SK-N-SH (cell line): ENCODE measurements around the gene CRYBG2. TPM values are rescaled to one million over a fixed set of nuclear protein-coding genes. Genes with fewer than 3 reads are reported as not detected.

Experiments
- CTCF ChIA-PET: fragments of 300-600, 350-600 bp; formaldehyde crosslinking; extraction: SDS; loops from one replicate; lab custom pipeline; 2021; lab: Yijun Ruan, JAX
- POLR2A ChIA-PET: fragments of 350-600 bp; sonication (Branson Sonifier 250); formaldehyde crosslinking; extraction: SDS; loops from one replicate; lab custom pipeline; 2020; ENCODE audit warnings: antibody characterized with exemption, inconsistent platforms; lab: Yijun Ruan, JAX
- DNase-seq: peaks from one replicate; pipeline ENCODE4 v3.0.0; 2012
- H2AFZ ChIP-seq: fragments of 200-600 bp; sonication (generic); 2 replicates; pipeline ENCODE4 v1.8.1; 2016; ENCODE audit warnings: antibody characterized with exemption, mild to moderate bottlenecking, low read depth
- H3F3A ChIP-seq: fragments of 200-600 bp; sonication (generic); replicated peaks from 2 replicates; pipeline ENCODE3; 2016; ENCODE audit warnings: antibody characterized with exemption, mild to moderate bottlenecking; ENCODE audit not compliant: insufficient read depth
- H3K27ac ChIP-seq, 2 experiments: fragments of 200-500 bp in 1 of 2; fragments of 200-600 bp in 1 of 2; sonication (Bioruptor generic) in 1 of 2; sonication (generic), shearing (Covaris generic) in 1 of 2; 2 replicates each; pipeline versions ENCODE4 v1.5.1 to v1.6.1; 2014 to 2016; ENCODE audit warnings: low read depth in 2 of 2, inconsistent platforms in 1 of 2, low read length in 1 of 2, mild to moderate bottlenecking in 1 of 2, mixed read lengths in 1 of 2
- H3K27me3 ChIP-seq: fragments of 200-600 bp; sonication (generic), shearing (Covaris generic); 2 replicates; pipeline ENCODE4 v1.6.1; 2016; ENCODE audit warnings: mixed run types; ENCODE audit not compliant: insufficient read depth
- H3K36me3 ChIP-seq, 2 experiments: fragments of 200-500 bp in 1 of 2; fragments of 200-600 bp in 1 of 2; sonication (Bioruptor generic) in 1 of 2; sonication (generic) in 1 of 2; replicated peaks in 1 of 2; 2 replicates each; pipeline versions ENCODE3 to v1.5.1; 2014 to 2016; ENCODE audit warnings: low read length in 1 of 2, mild to moderate bottlenecking in 1 of 2; ENCODE audit not compliant: insufficient read depth in 2 of 2, control insufficient read depth in 1 of 2
- H3K4me1 ChIP-seq, 2 experiments: fragments of 200-500 bp in 1 of 2; fragments of 200-600 bp in 1 of 2; sonication (Bioruptor generic) in 1 of 2; sonication (generic), shearing (Covaris generic) in 1 of 2; 2 replicates each; pipeline versions ENCODE4 v1.5.1 to v1.6.1; 2014 to 2016; ENCODE audit warnings: low read depth in 1 of 2, low read length in 1 of 2, mixed run types in 1 of 2; ENCODE audit not compliant: insufficient read depth in 2 of 2, control insufficient read depth in 1 of 2
- H3K4me2 ChIP-seq: fragments of 200-600 bp; sonication (generic), shearing (Covaris generic); 2 replicates; pipeline ENCODE4 v1.6.1; 2017; ENCODE audit warnings: mixed run types
- H3K4me3 ChIP-seq, 2 experiments: fragments of 200-500 bp in 1 of 2; fragments of 200-600 bp in 1 of 2; sonication (Bioruptor generic) in 1 of 2; sonication (generic), shearing (Covaris generic) in 1 of 2; 2 replicates each; pipeline versions ENCODE4 v1.5.1 to v1.8.1; 2014 to 2016; ENCODE audit warnings: low read depth in 2 of 2, inconsistent platforms in 1 of 2, low read length in 1 of 2, mild to moderate bottlenecking in 1 of 2, mixed read lengths in 1 of 2, moderate library complexity in 1 of 2
- H3K79me2 ChIP-seq: fragments of 200-600 bp; sonication (generic); 2 replicates; pipeline ENCODE4 v1.8.1; 2017; ENCODE audit warnings: mild to moderate bottlenecking; ENCODE audit not compliant: insufficient read depth
- H3K9ac ChIP-seq: fragments of 200-600 bp; sonication (generic); 2 replicates; pipeline ENCODE4 v1.6.1; 2017; ENCODE audit warnings: mixed run types
- H3K9me2 ChIP-seq: fragments of 200-600 bp; sonication (generic); 2 replicates; pipeline ENCODE4 v1.6.1; 2017; ENCODE audit warnings: mixed run types
- H3K9me3 ChIP-seq: fragments of 200-600 bp; sonication (generic); 2 replicates; pipeline ENCODE4 v1.6.1; 2017; ENCODE audit warnings: mixed run types, mild to moderate bottlenecking, moderate library complexity
- H4K20me1 ChIP-seq: fragments of 200-600 bp; sonication (generic); 2 replicates; pipeline ENCODE4 v1.6.1; 2017; ENCODE audit warnings: mild to moderate bottlenecking, mixed run types; ENCODE audit not compliant: insufficient read depth
- FOSL2 ChIP-seq: IDR thresholded peaks from 2 replicates; pipeline ENCODE4 v1.4.0; 2012; ENCODE audit warnings: low read depth, mild to moderate bottlenecking, moderate library complexity, borderline replicate concordance
- GABPA ChIP-seq: IDR thresholded peaks from 2 replicates; pipeline ENCODE4 v1.4.0; 2012; ENCODE audit warnings: low read depth, mild to moderate bottlenecking
- JUND ChIP-seq: IDR thresholded peaks from 2 replicates; pipeline ENCODE4 v1.4.0; 2012
- MAX ChIP-seq: IDR thresholded peaks from 2 replicates; pipeline ENCODE4 v1.4.0; 2012; ENCODE audit warnings: low read depth
- MXI1 ChIP-seq: IDR thresholded peaks from 2 replicates; pipeline ENCODE4 v1.6.1; 2012; ENCODE audit warnings: mild to moderate bottlenecking, low read depth, low read length, improper control_type of control experiment
- PBX3 ChIP-seq: IDR thresholded peaks from 2 replicates; pipeline ENCODE4; 2012
- POLR2AphosphoS5 ChIP-seq: IDR thresholded peaks from 2 replicates; pipeline ENCODE4 v1.6.1; 2012; ENCODE audit warnings: low read depth, low read length
- RAD21 ChIP-seq: IDR thresholded peaks from 2 replicates; pipeline ENCODE4 v1.6.1; 2012; ENCODE audit warnings: mild to moderate bottlenecking, low read length
- SMC3 ChIP-seq: IDR thresholded peaks from 2 replicates; pipeline ENCODE4 v1.6.1; 2012; ENCODE audit warnings: low read depth, low read length, improper control_type of control experiment
- TCF12 ChIP-seq: IDR thresholded peaks from 2 replicates; pipeline ENCODE4 v1.4.0; 2012
- TEAD4 ChIP-seq: IDR thresholded peaks from 2 replicates; pipeline ENCODE4 v1.4.0; 2012; ENCODE audit warnings: mild to moderate bottlenecking, borderline replicate concordance; ENCODE audit not compliant: insufficient read depth
- YY1 ChIP-seq: IDR thresholded peaks from 2 replicates; pipeline ENCODE4 v1.4.0; 2012; ENCODE audit warnings: low read depth, mild to moderate bottlenecking
- WGBS: methylation state at CpG from one replicate; pipeline ENCODE4 v1.1.6; 2017; ENCODE audit warnings: low lambda C conversion rate; 5-methylcytosine and 5-hydroxymethylcytosine counted together
- polyA plus RNA-seq, 3 experiments: library from polyadenylated mRNA; depleted of rRNA; stranded (reverse); fragments of >200 nt; gene quantifications; 2 replicates each; pipeline ENCODE4 v1.2.3, GENCODE V29; 2012
- TF ChIP-seq, protein P1 (sequence below): IDR thresholded peaks from 2 replicates; pipeline ENCODE4 v1.4.0; 2012; ENCODE audit warnings: low read depth, borderline replicate concordance
- TF ChIP-seq, protein P2 (sequence below): fragments of 200-600 bp; sonication (generic); IDR thresholded peaks from 2 replicates; pipeline ENCODE4 v1.6.1; 2017; ENCODE audit warnings: antibody characterized with exemption, mild to moderate bottlenecking, moderate library complexity

CRYBG2 gene
- polyA plus RNA-seq, 1 of the 3 experiments (the other 2 are of a cell fraction) = 0.08 TPM

- Histone ChIP-seq H4K20me1 (peaks cover 33% of the 10 kb centered on the region), H3K27me3 (no peaks in the 10 kb centered on the region), H3K9me3 (no peaks in the 10 kb centered on the region), H3K9me2 (no peaks in the 10 kb centered on the region)
- ChIA-PET POLR2A (interaction anchor here (0.5 kb wide), 1 partner anchor 78 kb away, joined by 5 read pairs; no protein-coding TSS in a partner anchor), CTCF (interaction anchor here (0.6 to 10.7 kb wide), 38 partner anchors 9 to 241 kb away, joined by 3 to 213 read pairs (median 5); partner anchors contain the start of genes CD52, CEP85, CNKSR1 and HMGN2)
- DNase-seq = peak; percentile 74
- TF ChIP-seq, protein P1, sequence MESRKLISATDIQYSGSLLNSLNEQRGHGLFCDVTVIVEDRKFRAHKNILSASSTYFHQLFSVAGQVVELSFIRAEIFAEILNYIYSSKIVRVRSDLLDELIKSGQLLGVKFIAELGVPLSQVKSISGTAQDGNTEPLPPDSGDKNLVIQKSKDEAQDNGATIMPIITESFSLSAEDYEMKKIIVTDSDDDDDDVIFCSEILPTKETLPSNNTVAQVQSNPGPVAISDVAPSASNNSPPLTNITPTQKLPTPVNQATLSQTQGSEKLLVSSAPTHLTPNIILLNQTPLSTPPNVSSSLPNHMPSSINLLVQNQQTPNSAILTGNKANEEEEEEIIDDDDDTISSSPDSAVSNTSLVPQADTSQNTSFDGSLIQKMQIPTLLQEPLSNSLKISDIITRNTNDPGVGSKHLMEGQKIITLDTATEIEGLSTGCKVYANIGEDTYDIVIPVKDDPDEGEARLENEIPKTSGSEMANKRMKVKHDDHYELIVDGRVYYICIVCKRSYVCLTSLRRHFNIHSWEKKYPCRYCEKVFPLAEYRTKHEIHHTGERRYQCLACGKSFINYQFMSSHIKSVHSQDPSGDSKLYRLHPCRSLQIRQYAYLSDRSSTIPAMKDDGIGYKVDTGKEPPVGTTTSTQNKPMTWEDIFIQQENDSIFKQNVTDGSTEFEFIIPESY = no peak
- TF ChIP-seq, protein P2, sequence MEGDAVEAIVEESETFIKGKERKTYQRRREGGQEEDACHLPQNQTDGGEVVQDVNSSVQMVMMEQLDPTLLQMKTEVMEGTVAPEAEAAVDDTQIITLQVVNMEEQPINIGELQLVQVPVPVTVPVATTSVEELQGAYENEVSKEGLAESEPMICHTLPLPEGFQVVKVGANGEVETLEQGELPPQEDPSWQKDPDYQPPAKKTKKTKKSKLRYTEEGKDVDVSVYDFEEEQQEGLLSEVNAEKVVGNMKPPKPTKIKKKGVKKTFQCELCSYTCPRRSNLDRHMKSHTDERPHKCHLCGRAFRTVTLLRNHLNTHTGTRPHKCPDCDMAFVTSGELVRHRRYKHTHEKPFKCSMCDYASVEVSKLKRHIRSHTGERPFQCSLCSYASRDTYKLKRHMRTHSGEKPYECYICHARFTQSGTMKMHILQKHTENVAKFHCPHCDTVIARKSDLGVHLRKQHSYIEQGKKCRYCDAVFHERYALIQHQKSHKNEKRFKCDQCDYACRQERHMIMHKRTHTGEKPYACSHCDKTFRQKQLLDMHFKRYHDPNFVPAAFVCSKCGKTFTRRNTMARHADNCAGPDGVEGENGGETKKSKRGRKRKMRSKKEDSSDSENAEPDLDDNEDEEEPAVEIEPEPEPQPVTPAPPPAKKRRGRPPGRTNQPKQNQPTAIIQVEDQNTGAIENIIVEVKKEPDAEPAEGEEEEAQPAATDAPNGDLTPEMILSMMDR = peak; percentile 54
- no peak for TF ChIP-seq PBX3
- no peak for TF ChIP-seq YY1
- TF ChIP-seq GABPA = no peak
- no peak for TF ChIP-seq MXI1
- 0 out of 2 replicates have a peak, but pooled peaks have one; percentile 18 for TF ChIP-seq RAD21
- TF ChIP-seq, all 33 proteins: peak for 2
- Histone ChIP-seq H3K4me3 (no peak overlapping the region; a peak in 1 of 4 replicates), H3K79me2 (peaks cover 40% of the 10 kb centered on the region), H3K36me3 (peaks cover 9 to 11% of the 10 kb centered on the region in 2 experiments), H3K4me1 (peaks cover 33% of the 10 kb centered on the region in 2 experiments; a peak in 3 of 4 replicates), H2AFZ (no peak overlapping the region), H3K27ac (peak overlapping the region in 1 of 2 experiments; percentile 50; a peak in 2 of 4 replicates), H3F3A (peaks cover 19% of the 10 kb centered on the region), H3K9ac (no peak overlapping the region), H3K4me2 (peak overlapping the region; percentile 13; the same call in 1 of the 2 replicates)
- WGBS = 100% methylated on average over 2 of the region's 19 CpGs
Observed at GRCh38 chr1:26285366-26286063, 68.4 kb downstream of the CRYBG2 start.

- CTCF ChIA-PET = interaction anchor here (0.6 to 10.7 kb wide), 32 partner anchors 9 to 154 kb away, joined by 3 to 213 read pairs (median 6); partner anchors contain the start of genes CD52, CEP85, LIN28A and UBXN11
- Histone ChIP-seq H3K9me2 (no peaks in the 10 kb centered on the region), H3K36me3 (peaks cover 9 to 11% of the 10 kb centered on the region in 2 experiments), H3K9me3 (no peaks in the 10 kb centered on the region), H2AFZ (no peak overlapping the region), H3K79me2 (peaks cover 48% of the 10 kb centered on the region), H3F3A (peaks cover 19% of the 10 kb centered on the region), H3K4me2 (peak overlapping the region; percentile 56; the same call in 1 of the 2 replicates), H3K27ac (peak overlapping the region in 1 of 2 experiments; percentile 50; a peak in 2 of 4 replicates), H3K4me3 (no peak overlapping the region; a peak in 1 of 4 replicates), H3K9ac (no peak overlapping the region), H3K4me1 (peaks cover 28 to 33% of the 10 kb centered on the region in 2 experiments; a peak in 3 of 4 replicates), H3K27me3 (no peaks in the 10 kb centered on the region), H4K20me1 (peaks cover 33% of the 10 kb centered on the region)
- TF ChIP-seq TEAD4 = no peak
- TF ChIP-seq TCF12 = 0 out of 2 replicates have a peak, but pooled peaks have one; percentile 6
- TF ChIP-seq RAD21 = peak; percentile 66
- TF ChIP-seq, protein P2 = peak; percentile 75
- TF ChIP-seq JUND = peak; percentile 42; the same call in 1 of the 2 replicates
- peak; percentile 92 for TF ChIP-seq MAX
- TF ChIP-seq SMC3 = peak; percentile 63
- no peak for TF ChIP-seq POLR2AphosphoS5
- peak; percentile 80 for TF ChIP-seq FOSL2
- 43% methylated on average over 19 of the region's 22 CpGs for WGBS
- POLR2A ChIA-PET = interaction anchor here (0.5 kb wide), 1 partner anchor 79 kb away, joined by 5 read pairs; no protein-coding TSS in a partner anchor
- DNase-seq = peak; percentile 84
Observed at GRCh38 chr1:26284597-26285347, 69.2 kb downstream of the CRYBG2 start.
